Spleen (tissue), 11 donors: Measurements from ENCODE around the gene LRRC3. TPM values are rescaled to one million over a fixed set of nuclear protein-coding genes. Genes with fewer than 3 reads are reported as not detected.

Experiments used
- DNase-seq: peaks from one replicate; pipeline ENCODE4 v3.0.0-alpha.2; 2020
- H3K27ac ChIP-seq, 8 donors: fragments of 200-600 bp; sonication (generic) in 7 of 8; 1 replicate in 4 of 8; 2 replicates in 4 of 8; pipeline versions ENCODE4 v1.5.0 to v1.8.0; 2016 to 2021; ENCODE audit warnings: inconsistent platforms in 4 of 8, mild to moderate bottlenecking in 4 of 8, moderate library complexity in 1 of 8
- H3K27me3 ChIP-seq, 7 donors: fragments of 200-600 bp; sonication (generic) in 6 of 7; replicated peaks in 1 of 7; 1 replicate in 4 of 7; 2 replicates in 3 of 7; pipeline versions ENCODE4 v1.5.0 to v1.8.0; 2016 to 2021; ENCODE audit warnings: inconsistent platforms in 3 of 7, mild to moderate bottlenecking in 1 of 7
- H3K36me3 ChIP-seq, 6 donors: fragments of 200-600 bp; sonication (generic) in 5 of 6; 1 replicate in 4 of 6; 2 replicates in 2 of 6; pipeline versions ENCODE4 v1.5.0 to v1.8.0; 2016 to 2021; ENCODE audit warnings: inconsistent platforms in 2 of 6
- H3K4me1 ChIP-seq, 6 donors: fragments of 200-600 bp; sonication (generic) in 5 of 6; 1 replicate in 3 of 6; 2 replicates in 3 of 6; pipeline versions ENCODE4 v1.5.0 to v1.8.0; 2016 to 2021; ENCODE audit warnings: inconsistent platforms in 3 of 6
- H3K4me3 ChIP-seq, 8 donors: fragments of 200-600 bp; sonication (generic) in 7 of 8; 1 replicate in 4 of 8; 2 replicates in 4 of 8; pipeline versions ENCODE4 v1.5.0 to v1.8.0; 2016 to 2021; ENCODE audit warnings: inconsistent platforms in 4 of 8, mild to moderate bottlenecking in 4 of 8, moderate library complexity in 2 of 8
- H3K9me3 ChIP-seq, 8 donors: fragments of 200-600 bp; sonication (generic) in 7 of 8; 1 replicate in 4 of 8; 2 replicates in 4 of 8; pipeline versions ENCODE4 v1.5.0 to v1.8.0; 2016 to 2021; ENCODE audit warnings: inconsistent platforms in 4 of 8
- POLR2A ChIP-seq, 3 donors: fragments of 450-650 bp; IDR thresholded peaks; one replicate each; pipeline ENCODE4 v1.5.1; 2017; ENCODE audit warnings: antibody characterized with exemption in 3 of 3, mild to moderate bottlenecking in 1 of 3
- POLR2AphosphoS5 ChIP-seq, 3 donors: sonication (generic); formaldehyde crosslinking; IDR thresholded peaks; one replicate each; pipeline ENCODE4 v1.5.1; 2017; ENCODE audit warnings: antibody characterized with exemption in 3 of 3
- WGBS, 5 donors: extraction: QIAGEN DNeasy Blood & Tissue Kit in 3 of 5; methylation state at CpG; one replicate each; pipeline versions ENCODE4 v1.1.5 to v1.1.7; 2013 to 2018; 5-methylcytosine and 5-hydroxymethylcytosine counted together
- intact Hi-C: fragments of 100-400 bp; cut with DNase I; formaldehyde crosslinking; loops from one replicate; pipeline ENCODE4 v1.15.0; 2023; ENCODE audit warnings: low total_unique reads
- polyA plus RNA-seq, 3 donors: library from polyadenylated mRNA; stranded (reverse); fragments of 200-250 nt; gene quantifications; one replicate each; pipeline ENCODE4 v1.2.1, GENCODE V29; 2013
- total RNA-seq, 7 donors: library from RNA; depleted of rRNA in 3 of 7; stranded (reverse); fragments of >200 nt in 3 of 7; fragmentation: NEBNext Ultra II Directional in 4 of 7; extraction: Animal tissue kit (Norgen Biotek cat#: 25700) in 4 of 7; gene quantifications; one replicate each; pipeline versions ENCODE4 v1.1.0 to v1.2.1, GENCODE V29; 2016 to 2021
- TF ChIP-seq, protein P1 (sequence below), 11 experiments: fragments of 200-600 bp in 7 of 11; fragments of 450-650 bp in 4 of 11; sonication (generic) in 4 of 11; IDR thresholded peaks in 8 of 11; conservative IDR thresholded peaks in 3 of 11; 1 replicate in 7 of 11; 2 replicates in 4 of 11; pipeline versions ENCODE4 v1.4.0 to v1.8.0; 2016 to 2021; ENCODE audit warnings: antibody characterized with exemption in 11 of 11, inconsistent platforms in 4 of 11, mild to moderate bottlenecking in 1 of 11
- donor health status: healthy with polysubstance abuse.
- donor health status: DM: no; HTN: no; CAD: no; lungs with moderate emphysema.
- donor health status: DM: no; HTN: no; CAD: no.
- donor health status: Bipolar disorder and iron deficiency.
- donor health status: healthy.
- donor health status: DM: no; HTN: no; CAD: no.
- donor health status: DM: yes; HTN: yes; CAD: no.

The LRRC3 gene
- total and polyA plus RNA-seq, 10 donors: 0.24 to 4.9 (median 2.5) TPM

DNA sequence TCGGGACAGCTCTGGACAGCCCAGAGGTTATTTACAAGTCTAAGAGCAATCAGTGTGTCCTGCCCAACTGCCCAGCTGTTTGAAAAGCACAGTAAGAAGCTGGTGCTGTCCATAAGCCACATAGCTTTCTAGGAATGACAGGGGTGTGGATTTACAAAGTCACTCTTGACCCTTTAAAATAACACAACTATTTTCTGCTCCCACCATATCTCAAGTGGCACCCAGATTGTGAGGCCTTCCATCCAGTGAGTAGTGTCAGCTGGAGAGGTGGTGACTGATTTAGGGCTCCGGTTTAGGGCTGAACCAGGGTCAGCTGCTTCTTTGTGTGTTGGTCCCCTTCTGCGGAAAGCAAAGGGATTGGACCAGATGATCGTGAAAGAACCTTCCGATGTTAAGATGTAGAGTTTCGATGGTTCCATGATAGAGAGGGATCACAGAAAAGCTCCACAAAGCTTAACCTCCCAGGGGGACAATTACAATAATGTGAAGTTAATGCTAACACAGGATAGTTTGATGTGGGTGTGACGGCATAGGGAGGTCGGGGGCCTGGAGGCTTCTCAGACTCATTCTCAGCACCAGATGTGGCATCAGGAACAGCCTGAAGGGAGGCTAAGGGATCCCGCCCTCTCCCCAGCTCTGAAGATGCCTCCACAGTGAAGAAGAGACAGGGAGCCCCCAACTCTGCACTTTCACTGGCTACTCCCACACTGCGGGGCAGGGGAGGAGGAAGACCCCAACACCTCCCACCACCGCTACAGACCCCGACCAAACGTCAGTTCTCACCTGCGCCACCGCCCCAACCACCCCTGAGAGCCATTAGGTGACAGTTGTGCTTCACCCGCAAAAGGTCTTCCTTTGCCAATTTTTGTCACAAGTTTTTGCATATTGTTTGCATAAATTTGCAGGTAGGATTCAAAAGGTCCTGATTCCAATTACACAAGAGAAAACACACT, 40.6 kb downstream of the LRRC3 start:
- peaks cover 0 to 25% (median 21%) of the 10 kb centered on the region in 8 donors for H3K9me3 ChIP-seq
- intact Hi-C loops: no loop called here
- WGBS, 5 donors: 87 to 88% (median 88%) methylated on average over 15 to 16 of the region's 16 CpGs
- no peak overlapping the region for H3K4me3 ChIP-seq
- DNase-seq: peak; percentile 21
- H3K27ac ChIP-seq: peak overlapping the region in 1 of 8 donors; percentile 15
- no peaks in the 10 kb centered on the region for H3K36me3 ChIP-seq
- H3K27me3 ChIP-seq: peaks cover 0 to 47% (median 0%) of the 10 kb centered on the region in 7 donors
- H3K4me1 ChIP-seq: peaks cover 0 to 17% (median 2%) of the 10 kb centered on the region in 6 donors
- TF ChIP-seq, protein P1, sequence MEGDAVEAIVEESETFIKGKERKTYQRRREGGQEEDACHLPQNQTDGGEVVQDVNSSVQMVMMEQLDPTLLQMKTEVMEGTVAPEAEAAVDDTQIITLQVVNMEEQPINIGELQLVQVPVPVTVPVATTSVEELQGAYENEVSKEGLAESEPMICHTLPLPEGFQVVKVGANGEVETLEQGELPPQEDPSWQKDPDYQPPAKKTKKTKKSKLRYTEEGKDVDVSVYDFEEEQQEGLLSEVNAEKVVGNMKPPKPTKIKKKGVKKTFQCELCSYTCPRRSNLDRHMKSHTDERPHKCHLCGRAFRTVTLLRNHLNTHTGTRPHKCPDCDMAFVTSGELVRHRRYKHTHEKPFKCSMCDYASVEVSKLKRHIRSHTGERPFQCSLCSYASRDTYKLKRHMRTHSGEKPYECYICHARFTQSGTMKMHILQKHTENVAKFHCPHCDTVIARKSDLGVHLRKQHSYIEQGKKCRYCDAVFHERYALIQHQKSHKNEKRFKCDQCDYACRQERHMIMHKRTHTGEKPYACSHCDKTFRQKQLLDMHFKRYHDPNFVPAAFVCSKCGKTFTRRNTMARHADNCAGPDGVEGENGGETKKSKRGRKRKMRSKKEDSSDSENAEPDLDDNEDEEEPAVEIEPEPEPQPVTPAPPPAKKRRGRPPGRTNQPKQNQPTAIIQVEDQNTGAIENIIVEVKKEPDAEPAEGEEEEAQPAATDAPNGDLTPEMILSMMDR (IDR thresholded peaks at IDR 0.05 in 8 of 11, conservative IDR thresholded peaks at IDR 0.05 in 3 of 11): no peak
- TF ChIP-seq POLR2AphosphoS5 (IDR thresholded peaks at IDR 0.05) (no peak), POLR2A (IDR thresholded peaks at IDR 0.05) (no peak)

DNA sequence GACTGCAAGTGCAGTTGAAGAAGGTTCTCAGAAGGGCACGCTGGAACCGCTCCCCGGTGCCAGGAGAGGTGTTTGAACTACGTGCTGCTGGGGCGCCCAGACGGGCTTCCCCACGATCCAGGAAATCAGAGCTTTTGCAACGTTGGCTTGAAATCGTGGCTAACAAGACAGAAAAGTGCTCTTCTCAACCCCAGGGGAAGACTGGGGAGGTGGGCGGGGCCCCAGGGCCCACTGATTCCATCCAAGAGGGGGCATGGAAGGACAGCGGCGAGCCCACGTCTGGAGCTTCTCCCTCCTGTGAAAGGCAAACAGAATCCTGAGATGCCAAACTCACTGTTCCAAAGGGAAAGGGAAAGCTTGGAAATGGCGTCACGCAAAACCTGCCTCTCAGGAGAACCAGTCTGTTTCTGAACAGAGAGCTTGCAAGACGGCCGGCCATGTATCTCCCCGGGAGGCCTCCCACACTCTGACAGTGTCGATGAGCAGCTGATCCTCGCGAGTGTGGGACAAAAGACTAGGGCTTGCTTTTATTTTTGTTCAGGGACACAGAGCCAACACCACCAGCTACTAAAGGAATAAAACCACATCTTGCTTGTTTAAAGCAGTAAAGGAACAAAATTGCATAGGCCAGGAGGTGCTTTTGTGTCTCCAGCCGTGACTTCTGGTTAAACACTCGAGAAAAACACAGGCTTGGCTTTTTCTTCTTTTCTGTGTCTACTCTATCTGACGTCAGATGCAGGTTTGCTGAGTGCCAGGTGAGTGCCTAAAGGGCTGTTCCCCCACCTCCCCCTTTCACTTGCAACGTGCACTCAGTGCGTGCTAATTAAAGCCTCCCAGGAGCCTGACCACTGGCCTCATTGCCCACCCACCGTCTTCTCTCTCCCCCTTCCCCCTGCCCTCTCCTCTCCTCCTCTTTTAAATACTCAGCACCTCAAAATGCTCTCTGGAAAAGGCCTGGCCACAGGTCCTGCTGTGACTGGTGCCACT, 41.5 kb downstream of the LRRC3 start:
- H3K4me3 ChIP-seq: no peak overlapping the region
- H3K9me3 ChIP-seq: peaks cover 0 to 22% (median 20%) of the 10 kb centered on the region in 8 donors
- intact Hi-C loops: no loop called here
- DNase-seq: no peak
- peaks cover 0 to 47% (median 0%) of the 10 kb centered on the region in 7 donors for H3K27me3 ChIP-seq
- TF ChIP-seq, protein P1 (IDR thresholded peaks at IDR 0.05 in 8 of 11, conservative IDR thresholded peaks at IDR 0.05 in 3 of 11): no peak
- TF ChIP-seq POLR2A (IDR thresholded peaks at IDR 0.05) (no peak), POLR2AphosphoS5 (IDR thresholded peaks at IDR 0.05) (no peak)
- WGBS, 5 donors: 62 to 67% (median 64%) methylated on average over 27 of the region's 27 CpGs
- peaks cover 0 to 17% (median 2%) of the 10 kb centered on the region in 6 donors for H3K4me1 ChIP-seq
- peak overlapping the region in 1 of 8 donors; percentile 11 for H3K27ac ChIP-seq
- no peaks in the 10 kb centered on the region for H3K36me3 ChIP-seq

DNA sequence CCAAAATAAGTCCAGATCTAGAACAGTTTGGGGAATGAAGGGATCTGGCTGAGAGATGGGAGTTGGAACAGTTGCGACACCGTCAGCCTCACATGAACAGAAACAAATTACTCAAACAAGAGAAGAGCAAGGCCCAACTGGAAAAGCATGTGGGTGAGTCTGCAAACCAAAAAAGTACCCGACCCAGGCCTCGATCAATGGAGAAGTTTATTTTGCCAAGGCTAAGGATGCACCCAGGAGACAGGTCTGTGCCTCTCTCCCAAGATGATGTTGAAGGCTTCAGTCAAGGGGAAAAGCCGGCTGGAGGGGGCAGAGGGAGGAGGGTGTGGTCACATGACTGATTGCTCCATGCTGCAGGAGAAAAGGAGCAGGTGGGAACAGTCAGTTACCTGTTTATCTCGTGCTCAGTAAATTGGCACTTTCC, 42.4 kb downstream of the LRRC3 start:
- intact Hi-C loops: no loop called here
- H3K9me3 ChIP-seq: peaks cover 0 to 14% (median 12%) of the 10 kb centered on the region in 8 donors
- 56 to 70% (median 66%) methylated on average over 6 of the region's 6 CpGs for WGBS, 5 donors
- peaks cover 0 to 47% (median 0%) of the 10 kb centered on the region in 7 donors for H3K27me3 ChIP-seq
- peaks cover 0 to 17% (median 2%) of the 10 kb centered on the region in 6 donors for H3K4me1 ChIP-seq
- no peak for DNase-seq
- H3K36me3 ChIP-seq: no peaks in the 10 kb centered on the region
- H3K27ac ChIP-seq: peak overlapping the region in 1 of 8 donors; percentile 11
- no peak overlapping the region for H3K4me3 ChIP-seq
- TF ChIP-seq, protein P1 (IDR thresholded peaks at IDR 0.05 in 8 of 11, conservative IDR thresholded peaks at IDR 0.05 in 3 of 11): no peak
- TF ChIP-seq POLR2A (IDR thresholded peaks at IDR 0.05) (no peak), POLR2AphosphoS5 (IDR thresholded peaks at IDR 0.05) (no peak)
